GM18517 (cell line): ENCODE measurements around the gene SCAI.
"Not testable (repeated sequence)": the region's sequence is repeated elsewhere in the genome, so short reads cannot be mapped to it uniquely, and the experiment has no call there.

Experiments
- ATAC-seq: cut with Tn5 transposase; IDR thresholded peaks from one replicate; pipeline ENCODE4 v1.9.1; 2021; ENCODE audit warnings: mild to moderate bottlenecking, moderate library complexity; ENCODE audit not compliant: unreplicated experiment

The SCAI gene

DNA sequence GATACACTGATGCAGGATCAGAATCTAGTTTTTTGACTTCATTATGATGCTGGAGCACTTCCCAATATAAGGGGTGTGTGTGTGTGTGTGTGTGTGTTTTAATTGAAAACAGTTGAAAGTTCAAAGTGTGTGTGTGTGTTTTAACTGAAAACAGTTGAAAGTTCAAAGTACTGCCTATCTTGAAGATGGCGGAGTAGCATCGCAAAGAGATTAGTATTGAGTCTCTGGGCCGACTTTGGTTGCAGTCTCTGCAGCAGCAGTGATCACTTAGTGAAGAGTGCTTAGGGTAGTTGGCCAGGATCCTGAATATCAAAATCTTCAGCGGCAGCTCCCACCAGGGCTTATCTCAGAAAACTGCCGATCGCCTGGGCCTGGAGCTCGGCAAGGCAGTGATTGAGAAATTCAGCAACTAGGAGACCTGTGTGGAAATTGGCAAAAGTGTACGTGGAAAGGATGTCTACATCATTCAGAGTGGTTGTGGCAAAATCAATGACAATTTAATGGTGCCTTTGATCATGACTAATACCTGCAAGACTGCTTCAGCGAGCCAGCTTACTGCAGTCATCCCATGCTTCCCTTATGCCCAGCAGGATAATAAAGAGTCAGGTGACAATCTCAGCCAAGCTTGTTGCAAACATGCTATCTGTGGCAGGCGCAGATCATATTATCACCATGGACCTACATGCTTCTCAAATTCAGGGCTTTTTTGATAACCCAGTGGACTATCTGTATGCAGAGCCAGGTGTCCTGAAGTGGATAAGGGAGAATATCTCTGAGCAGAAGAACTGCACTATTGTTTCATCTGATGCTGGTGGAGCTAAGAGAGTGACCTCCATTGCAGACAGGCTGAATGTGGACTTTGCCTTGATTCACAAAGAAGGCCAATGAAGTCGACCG is 7.3 kb upstream of the SCAI start:
- ATAC-seq: no peak

DNA sequence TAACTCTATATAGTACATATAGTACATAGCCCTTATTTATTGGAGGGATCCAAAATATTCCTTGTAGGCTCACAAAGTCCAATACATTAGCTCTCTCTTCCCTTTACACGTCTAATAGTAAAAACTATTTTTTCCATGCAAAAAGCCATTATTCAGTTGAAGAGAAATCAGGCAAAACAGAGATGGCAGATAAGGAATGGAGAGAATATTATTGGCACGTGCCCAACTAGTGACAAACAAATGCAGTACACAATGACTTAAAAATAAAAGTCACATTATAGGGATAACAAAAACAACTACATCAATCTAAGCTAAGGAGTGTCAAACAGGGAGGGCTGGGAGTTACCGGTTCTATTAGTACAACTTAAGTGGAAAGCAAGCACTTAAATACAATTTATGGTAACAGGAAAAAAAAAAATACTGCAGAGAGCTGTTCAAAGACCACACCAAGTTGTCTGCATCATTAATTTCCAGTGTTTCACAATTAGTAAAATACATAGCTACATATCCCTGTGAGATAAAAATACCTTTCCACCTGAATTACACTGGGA is 4.1 kb upstream of the SCAI start:
- ATAC-seq: no peak

DNA sequence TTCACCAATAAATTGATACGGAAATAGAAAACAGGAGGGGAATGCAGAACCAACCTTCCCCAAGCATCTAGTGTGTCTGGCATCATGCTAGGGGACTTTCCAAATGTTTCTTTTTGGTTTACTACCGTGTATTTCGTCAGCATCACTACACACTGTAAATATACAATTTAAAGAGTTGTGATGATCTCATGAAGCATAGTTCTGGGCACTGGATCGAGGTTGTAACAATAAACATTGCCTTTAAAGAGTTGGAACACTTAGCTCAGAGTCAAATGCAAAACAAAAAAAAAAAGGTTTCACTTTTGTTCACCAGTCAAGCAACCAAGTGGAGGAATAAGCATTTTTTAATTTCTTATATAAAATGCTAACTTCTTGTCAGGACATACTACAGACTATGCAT is 2.9 kb upstream of the SCAI start:
- ATAC-seq: no peak

DNA sequence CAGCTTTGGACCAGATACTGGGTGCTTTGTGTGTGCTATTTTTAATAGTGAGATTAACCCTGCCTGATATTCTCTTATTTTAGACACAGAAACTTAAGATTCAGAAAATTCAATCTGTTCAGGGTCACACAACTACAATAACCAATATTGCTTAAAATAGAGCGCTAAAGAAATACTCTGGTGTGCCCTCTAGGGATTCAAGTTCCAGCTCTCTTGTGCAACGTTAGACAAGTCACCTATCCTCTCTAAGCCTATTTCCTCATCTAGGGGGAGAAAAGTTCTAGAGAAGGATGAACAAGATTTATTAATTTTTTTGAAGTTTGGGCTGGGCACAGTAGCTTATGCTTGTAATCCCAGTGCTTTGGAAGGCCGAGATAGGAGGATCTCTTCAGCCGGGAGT is 2.1 kb upstream of the SCAI start:
- ATAC-seq: no peak

DNA sequence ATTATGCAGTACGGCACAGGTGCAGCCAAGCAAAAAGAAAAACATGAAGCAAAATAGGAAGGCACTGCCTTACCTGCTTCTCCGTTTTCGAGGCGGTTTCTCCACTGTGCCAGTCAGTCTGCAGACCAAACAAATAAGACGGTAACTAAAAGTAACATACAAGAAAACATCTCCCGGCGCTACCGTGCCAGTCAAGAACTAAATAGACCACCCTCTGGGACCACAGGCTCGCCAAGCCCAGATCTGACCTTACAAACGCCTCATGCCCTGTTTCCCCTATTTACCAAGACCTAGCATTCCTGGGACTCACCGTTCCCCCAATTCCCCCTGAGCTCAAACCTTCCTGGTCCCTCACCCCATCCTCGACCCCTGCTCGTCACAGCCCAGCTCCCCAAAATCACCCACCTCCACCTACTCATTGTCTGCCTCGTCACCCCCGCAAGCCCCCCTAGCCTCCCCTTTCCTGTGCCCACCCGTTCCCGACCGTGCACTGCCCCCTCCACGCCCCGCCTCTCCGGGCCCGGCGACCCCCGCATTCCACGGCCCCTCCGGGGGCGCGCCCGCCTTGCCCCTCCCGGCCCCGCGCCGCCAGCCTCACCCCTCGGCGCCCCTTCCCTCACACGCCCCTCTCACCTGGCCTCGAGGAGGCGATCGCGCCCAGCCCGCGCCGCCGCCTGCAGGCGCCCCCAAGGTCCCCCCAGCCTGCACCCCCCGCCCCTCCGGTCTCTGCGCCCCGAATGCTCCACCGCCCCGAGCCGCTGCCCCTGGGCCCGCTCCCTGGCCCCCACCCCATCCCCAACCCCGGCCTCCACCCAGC is 560 bp downstream of the SCAI start:
- no peak for ATAC-seq

DNA sequence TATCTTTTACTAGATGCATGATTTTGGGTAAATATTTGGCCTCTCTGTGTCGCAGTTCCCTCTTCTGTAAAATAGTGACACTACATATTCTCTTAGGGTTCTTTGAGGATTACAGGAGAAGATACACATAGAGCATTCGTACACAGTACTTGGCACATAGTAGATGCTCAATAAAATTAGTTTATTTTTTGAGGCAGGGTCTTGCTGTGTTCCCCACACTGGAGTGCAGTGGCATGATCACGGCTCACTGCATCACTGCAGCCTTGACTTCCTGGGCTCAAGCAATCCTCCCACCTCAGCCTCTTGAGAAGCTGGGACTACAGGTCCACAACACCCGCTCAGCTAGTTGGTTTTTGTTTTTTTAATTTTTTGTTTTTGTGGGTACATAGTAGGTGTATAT is 1.6 kb downstream of the SCAI start:
- no peak for ATAC-seq

DNA sequence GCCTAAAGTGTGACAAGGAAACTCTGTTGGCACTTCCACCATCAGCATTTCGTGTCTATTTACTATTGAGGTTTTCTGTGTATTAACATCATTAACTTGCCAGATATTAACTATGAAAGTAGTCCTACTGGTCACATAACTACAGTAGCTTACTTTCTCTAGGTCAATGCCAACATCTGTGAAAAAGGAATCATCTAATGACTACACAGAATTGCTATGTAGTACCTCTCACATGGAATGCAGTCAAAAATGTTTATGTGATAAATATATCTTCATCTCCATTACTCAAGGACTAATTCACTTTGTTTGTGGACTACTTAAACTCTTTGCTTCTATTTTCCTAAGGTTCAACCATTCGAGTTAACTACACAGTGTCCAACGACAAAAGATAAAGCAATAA is 2.1 kb downstream of the SCAI start:
- no peak for ATAC-seq

DNA sequence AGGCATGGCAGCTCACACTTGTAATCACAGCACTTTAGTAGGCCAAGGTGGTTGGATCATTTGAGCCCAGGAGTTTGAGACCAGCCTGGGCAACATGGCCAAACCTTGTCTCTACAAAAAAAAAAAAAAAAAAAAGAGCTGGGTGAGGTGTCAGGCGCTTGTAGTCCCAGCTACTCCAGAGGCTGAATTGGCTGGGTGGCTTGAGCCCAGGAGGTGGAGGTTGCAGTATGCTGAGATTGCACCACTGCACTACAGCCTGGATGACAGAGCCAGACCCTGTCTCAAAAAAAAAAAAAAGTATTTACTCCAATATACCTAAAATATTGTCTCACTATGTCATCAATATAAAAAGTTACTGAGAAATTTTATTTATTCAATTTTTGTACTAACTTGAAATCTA is 2.8 kb downstream of the SCAI start:
- no peak for ATAC-seq

DNA sequence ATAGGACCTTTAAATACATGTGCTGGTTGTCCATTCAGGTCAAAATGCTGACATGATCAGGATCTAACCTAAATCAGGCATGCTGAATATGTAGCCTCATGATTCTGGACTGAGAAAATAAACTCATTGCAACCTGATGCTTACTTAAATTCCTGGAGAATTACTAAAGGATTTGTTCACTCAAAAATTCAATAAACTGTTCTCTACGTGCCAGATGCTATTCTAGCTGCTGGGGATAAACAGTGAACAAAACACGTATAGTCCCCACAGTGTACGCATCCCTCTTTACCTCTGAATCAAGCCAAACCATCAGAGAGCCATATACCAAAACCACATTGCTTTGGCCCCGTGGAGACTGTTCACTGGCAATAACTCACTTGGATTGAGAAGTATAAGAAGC is 6.1 kb downstream of the SCAI start:
- ATAC-seq: no peak

DNA sequence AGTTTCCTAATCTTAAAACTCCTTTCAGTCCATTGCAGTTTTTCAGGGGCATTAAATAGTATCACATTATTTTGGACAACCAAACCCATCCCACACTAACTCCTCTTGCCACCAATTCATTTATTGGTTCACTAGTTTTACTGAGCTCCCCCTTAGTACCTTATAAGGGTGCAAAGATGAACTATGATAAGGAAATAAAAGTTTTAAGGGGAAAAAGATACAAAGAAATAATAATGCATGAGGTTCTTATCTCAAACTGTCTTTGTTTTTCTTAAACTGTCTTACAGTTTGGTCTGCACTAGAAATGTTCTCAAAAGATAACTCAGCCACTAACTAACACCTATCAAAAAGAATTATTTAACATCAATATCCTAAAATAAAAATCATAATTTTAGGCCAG is 8.4 kb downstream of the SCAI start:
- ATAC-seq: no peak

DNA sequence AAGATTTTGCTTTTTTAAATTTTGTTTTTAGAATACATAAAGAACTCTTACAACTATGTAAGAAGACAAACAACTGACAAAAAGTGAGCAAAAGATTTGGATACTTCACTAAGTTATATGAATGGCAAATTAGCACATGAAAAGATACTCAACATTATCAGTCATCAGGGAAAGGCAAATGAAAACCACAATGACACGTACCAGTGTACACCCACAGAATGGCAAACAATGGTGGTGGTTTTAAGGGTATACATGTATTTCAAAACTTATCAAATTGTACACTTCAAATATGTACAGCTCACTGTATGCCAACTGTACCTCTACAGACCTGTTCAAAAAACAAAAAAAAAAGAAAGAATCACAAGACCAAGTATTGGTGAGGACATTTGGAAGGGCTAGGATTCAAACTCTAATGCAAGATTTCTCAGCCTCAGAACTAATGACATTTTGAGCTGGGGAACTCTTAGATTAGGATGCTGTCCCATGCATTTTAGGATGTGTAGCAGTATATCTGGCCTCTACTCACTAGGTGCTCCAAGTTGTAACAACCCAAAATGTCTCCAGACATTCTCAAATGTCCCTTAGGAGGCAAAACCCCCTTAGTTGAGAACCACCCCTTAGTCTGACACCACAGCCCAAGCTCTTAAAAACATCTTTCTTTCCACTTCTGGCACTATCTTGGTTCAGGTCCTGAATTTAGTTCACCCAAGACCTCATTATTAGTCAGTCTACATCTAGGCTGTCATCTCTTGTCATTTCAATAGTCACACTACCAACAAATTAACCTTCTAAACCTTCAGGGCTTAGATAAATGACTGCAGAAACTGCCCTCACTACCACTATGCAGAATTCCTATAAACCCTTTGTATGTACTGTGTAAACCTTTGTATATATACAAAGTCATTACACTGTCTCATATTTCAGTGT is 9.7 kb downstream of the SCAI start:
- no peak for ATAC-seq

DNA sequence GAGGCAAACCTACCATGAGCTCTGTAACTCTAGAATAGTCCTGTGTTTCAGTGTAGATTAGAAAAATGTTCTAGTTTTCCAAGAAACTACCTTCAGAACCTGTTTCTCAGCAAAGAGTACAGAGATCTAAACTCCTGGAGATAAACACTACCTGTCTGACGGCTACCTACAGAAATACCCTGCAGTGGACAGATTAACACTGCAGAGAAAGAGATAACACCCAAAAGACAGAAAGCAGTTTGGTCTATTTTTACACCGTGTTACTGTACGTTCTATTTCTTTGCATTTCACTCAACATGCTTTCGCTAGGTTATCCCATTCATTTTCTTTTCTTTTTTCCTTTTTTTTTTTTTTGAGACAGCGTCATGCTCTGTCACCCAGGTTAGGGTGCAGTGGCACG is 11.6 kb downstream of the SCAI start:
- no peak for ATAC-seq

DNA sequence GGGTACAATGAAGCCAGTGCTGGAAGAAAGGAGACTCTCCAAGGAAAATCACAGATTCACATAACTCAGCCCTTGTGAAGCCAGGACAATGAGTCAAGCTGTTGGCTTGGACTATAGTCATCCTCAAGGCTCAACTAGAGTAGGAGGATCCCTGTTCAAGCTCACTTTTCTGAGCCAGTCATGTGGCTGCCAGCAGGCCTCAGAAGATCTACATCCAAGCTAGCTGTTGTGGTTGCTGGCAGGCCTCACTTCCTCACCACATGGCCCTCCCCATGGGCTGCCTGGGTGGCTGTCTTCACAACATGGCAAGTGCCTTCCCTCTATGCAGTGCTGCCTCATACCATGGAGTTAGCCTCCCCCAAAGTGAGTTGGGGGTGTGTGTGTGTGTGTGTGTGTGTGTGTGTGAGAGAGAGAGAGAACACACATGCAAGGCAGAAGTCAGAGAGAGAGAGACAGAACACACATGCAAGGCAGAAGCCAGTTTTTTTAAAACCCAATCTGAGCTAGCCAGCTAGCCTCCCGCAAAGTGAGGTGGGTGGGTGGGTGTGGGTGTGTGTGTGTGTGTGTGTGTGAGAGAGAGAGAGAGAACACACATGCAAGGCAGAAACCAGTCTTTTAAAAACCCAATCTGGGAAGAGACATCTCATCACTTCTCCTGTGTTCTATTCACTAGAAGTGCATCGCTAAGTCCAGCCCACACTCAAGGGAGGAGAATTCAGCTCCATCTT is 17.1 kb downstream of the SCAI start:
- ATAC-seq: peak; percentile 74

DNA sequence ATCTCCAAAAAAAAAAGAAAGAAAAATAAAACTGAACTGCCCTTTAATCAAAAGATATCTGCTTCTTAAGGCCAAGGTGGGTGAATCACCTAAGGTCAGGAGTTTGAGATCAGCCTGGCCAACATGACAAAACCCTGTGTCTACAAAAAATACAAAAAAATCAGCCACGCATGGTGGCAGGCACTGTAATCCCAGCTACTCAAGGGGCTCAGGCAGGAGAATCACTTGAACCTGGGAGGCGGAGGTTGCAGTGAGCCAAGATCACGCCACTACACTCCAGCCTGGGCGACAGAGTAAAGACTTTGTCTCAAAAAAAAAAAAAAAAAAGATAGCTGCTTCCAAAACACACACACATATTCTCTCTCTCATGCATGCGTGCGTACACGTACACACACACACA is 17.8 kb downstream of the SCAI start:
- no peak for ATAC-seq

DNA sequence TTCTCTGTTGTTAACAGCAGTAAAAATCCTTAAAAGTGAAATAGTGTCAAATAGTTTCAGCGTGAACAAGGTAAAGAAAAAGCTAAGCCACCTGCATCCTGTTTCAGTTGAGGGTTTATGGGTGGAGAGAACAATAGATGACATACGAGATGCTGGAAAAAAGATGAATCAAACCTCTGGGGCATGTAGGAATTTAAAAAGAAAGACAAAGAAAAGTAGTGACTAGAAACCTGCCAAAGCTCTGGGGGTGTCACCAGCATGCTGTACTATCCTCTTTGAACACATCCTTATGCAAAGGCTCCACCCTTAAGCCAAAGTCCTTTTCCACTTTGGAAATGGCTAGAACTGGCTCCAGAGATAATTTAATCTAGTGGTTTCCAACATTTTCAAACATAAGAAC is 22.2 kb downstream of the SCAI start:
- no peak for ATAC-seq

DNA sequence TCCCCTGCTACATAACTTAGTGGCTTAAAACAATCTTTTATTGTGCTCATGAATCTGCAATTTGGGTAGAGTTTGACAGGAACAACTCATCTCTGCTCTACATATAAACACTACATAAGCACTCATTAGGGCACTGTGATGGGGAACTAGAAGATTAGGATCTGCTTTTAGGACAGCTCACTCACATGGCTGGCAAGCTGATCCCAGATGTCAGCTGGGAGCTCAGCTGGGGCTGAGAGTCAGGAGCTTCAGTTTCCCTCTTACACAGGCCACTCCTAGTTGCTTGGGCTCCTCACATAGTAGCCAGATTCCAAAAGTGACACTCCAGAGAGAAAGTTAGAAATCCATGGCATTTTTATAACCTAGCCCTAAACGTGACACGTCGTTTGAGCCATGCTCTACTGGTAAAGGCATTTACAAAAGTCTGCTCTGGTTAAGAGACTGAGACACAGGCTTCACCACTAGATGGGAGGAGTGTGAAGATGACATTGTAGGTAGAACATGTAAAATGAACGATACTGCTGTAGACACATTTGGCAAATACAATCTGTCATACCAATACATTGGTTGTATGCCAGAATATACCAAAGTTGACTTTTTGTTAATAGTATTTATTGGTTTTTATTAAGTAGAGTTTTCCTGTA is 23.6 kb downstream of the SCAI start:
- no peak for ATAC-seq

DNA sequence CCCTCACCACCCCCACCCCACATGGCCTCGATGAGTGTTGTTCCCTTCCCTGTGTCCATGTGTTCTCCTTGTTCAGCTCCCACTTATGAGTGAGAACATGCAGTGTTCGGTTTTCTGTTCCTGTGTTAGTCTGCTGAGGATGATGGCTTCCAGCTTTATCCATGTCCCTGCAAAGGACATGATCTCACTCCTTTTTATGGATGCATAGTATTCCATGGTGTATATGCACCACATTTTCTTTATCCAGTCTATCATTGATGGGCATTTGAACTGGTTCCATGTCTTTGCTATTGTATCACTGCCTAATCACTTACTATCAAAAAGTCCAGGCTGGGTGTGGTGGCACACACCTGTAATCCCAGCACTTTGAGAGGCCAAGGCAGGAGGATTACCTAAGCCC is 24.6 kb downstream of the SCAI start:
- not testable (repeated sequence) for ATAC-seq

DNA sequence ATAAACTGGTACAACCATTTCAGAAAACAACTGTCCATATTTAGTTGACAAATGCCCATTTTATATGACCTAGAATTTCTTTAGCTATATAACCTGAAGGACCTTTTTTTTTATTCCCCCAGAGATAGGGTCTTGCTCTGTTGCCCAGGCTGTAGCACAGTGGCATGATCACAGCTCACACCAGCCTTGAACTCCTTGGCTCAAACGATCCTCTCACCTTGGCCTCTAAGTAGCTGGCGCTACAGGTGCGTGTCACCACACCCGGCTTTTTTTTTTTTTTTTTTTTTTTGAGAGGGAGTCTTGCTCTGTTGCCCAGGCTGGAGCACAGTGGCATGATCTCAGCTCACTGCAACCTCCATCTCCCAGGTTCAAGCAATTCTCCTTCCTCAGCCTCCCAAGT is 28.8 kb downstream of the SCAI start:
- ATAC-seq: not testable (repeated sequence)

DNA sequence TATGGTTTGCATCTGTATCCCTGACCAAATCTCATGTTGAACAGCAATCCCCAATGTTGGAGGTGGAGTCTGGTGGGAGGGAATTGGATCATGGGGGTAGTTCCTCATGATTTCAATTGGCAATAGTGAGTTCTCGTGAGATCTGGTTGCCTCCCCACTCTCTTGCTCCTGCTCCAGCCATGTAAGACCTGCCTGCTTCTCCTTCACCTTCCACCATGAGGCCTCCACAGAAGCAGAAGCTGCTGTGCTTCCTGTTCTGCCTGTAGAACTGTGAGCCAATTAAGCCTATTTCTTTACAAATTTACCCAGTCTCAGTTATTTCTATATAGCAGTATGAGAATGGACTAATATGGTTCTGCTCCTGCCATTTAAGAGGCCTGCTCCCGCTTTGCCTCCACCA is 32.9 kb downstream of the SCAI start:
- ATAC-seq: no peak

DNA sequence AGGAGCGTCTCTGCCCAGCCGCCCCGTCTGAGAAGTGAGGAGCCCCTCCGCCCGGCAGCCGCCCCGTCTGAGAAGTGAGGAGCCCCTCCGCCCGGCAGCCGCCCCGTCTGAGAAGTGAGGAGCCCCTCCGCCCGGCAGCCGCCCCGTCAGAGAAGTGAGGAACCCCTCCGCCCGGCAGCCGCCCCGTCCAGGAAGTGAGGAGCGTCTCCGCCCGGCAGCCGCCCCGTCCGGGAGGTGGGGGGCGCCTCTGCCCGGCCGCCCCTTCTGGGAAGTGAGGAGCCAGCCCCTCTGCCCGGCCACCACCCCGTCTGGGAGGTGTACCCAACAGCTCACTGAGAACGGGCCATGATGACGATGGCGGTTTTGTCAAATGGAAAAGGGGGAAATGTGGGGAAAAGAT is 34.8 kb downstream of the SCAI start:
- ATAC-seq: not testable (repeated sequence)
